ENCODE data around the gene HSD17B10.
"Not testable (repeated sequence)": the region's sequence is repeated elsewhere in the genome, so short reads cannot be mapped to it uniquely, and the experiment has no call there.

HSD17B10 gene

DNA sequence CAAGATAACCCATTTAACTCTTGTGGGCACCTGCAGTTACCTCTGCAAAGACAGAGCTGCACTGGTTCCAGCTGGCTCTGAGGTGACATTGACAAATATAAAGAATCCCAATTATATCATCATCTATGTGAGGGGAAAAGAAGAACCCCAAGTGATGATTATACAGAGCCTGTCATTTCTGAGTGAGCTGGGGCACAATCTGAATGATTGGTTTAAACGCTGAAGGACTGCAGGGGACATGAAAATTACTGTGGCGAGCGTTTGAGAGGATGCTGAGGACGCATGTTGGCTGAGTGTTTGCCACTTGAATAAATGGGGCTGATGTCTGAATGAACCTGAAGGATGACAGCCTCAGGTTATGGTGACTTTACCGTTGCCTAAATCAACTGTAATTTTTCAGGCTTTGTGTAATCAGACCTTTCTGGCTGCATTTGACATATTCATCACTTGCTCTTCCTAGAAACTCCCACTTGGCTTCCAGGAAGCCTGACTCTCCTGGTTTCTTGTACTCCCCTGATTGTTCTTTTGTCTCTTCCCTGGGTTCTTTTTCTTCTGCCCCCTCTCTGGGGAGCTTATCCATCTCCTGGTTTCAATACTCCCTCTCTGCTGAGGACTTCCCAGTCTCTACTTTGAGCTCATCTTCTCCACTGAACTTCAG is 4.1 kb upstream of the HSD17B10 start:
- no peak for DNase-seq (ENCODE audit: low read depth in 2 of 2, low spot score in 1 of 2)

DNA sequence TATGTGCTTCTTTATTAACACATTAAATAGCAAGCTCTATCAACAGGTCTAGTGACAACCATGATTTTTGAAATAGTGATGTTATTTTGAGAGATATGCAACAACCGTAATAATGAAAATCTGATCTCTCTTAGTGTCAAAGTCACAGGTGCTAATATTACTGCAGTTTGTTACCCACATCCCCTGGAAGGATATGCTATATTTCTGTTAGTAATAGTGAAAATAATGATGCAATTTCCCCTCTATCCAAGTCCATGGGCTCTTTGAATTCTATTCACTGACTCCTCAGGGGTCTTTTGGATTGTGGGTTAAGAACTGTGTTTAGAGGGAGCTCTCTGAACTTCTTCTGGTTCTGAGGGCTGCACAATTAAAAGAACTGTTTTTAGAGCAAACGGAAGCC is 3.0 kb upstream of the HSD17B10 start:
- DNase-seq (ENCODE audit: low read depth in 2 of 2, low spot score in 1 of 2) = no peak

DNA sequence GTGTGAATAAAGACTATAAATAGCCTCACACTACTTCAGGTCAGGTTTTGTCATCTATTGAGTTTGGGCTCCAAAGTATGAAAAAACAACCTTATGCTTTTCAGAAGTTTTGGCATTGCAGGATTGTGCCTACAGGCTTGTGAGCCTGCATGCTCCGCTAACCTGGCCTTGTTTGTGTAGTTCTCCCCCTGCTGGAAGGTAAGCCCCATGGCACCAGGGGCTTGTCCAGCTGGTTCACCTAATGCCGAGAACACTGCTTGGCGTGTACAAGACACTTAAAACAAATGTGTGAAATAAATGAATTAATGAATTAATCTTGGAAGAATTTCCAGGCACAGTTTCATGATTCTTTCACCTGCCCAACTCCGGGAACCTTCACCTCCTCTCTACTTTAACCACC is 1.8 kb upstream of the HSD17B10 start:
- no peak for DNase-seq (ENCODE audit: low read depth in 2 of 2, low spot score in 1 of 2)

DNA sequence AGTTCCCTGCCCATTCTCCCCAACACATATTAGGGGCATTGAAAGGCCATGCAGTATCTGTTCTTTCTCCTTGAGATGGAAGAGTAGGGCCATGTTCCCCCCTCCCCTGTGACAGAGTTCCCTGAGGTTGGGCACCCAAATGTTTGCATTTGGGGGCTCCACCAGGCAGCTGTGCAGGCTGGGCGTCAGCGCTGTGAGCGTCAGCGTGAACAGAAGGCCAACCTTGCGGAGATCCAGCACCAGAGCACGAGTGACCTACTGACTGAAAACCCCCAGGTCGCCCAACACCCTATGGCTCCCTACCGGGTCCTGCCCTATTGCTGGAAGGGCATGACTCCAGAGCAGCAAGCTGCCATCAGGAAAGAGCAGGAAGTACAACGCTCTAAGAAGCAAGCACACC is 3.9 kb downstream of the HSD17B10 start:
- DNase-seq (ENCODE audit: low read depth in 2 of 2, low spot score in 1 of 2) = no peak

DNA sequence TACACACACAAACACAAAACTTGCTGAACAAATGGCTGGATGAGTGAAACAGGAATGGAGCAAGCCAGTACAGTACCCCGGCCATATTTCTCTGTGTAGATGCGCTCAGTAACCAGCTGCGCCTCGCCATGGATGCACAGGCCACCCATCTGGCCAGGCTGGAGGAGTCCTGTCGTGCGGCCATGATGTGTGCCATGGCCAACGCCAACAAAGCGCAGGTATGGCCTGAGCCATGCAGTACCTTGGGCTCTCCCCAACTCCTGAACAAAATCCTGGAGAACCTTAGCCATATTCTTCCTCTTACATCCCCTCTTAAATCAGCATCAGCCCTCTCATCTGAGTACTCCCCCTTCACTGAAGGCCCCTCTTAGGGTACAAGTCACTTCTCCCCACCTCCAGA is 4.4 kb downstream of the HSD17B10 start:
- DNase-seq (ENCODE audit: low read depth in 2 of 2, low spot score in 1 of 2) = no peak

DNA sequence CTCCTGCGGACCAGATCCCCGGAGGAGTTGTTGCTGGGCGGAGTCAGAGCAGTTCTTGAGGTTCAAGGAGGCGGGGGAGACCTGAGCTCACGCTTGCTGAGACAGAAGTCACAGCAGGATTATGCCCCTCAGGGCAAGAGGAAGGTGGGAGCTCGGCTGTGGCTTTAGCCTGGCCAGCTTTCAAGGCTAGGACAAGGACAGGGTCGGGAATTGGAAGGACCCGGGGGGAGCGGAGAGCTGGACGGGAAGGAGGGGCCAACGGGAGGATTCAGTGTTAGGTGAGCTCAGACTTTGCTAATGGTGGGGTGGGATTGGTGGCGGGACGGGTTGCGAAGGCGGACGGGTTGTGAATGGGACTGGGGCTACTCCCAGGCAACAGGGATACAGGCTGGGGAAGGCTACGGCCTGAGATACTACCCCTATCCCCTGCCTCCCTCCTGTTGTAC is 11.3 kb downstream of the HSD17B10 start, which contains the start of gene RIBC1:
Gene RIBC1, plus strand, starts transcription at position 13 of the 446 bp plus-strand sequence. CDS start 3,404 bp downstream, outside the sequence.
- no peak for DNase-seq (ENCODE audit: low read depth in 2 of 2, low spot score in 1 of 2)

DNA sequence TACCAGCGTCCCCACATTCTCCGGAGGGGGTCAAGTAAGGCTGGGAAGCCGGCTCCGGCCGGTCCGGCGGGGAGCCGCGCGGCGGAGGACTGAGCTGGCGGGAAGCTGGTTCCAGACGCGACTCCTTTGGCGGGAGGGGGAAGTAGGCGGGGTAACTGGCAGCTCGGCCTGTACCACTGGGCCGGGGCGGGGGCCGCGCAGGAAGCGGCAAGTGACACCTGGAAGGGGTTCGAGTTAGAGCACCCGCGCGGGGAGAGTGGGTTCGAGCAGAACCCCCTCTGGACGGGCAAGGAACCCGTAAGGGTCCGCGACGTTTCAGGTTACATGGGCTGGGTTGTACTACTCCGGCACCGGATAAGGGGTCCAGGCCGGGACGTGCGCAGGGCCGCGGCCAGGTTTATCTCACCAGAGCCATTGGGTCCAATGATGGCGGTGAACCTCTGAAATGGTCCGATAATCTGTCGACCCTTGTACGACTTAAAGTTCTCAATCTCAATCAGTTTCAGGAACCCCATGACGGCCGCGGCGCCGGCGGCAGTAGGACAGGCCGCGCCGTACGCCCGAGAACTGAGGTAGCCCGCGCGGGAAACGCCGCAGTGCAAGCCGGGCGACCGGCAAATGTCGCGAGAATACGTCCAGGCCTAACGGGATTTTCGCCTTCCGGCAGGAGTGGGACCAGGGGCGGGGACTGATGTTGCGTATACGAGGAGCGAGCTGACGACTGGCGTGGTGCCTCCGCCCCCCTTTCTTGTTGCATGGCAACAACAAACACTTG is 11.9 kb downstream of the HSD17B10 start, which contains the start of gene SMC1A:
Gene SMC1A, minus strand, starts transcription at position 569 of the 775 bp plus-strand sequence. Its CDS starts 54 bp downstream, at position 515.
- peak; percentile 85 to 96 for DNase-seq (ENCODE audit: low read depth in 2 of 2, low spot score in 1 of 2)

DNA sequence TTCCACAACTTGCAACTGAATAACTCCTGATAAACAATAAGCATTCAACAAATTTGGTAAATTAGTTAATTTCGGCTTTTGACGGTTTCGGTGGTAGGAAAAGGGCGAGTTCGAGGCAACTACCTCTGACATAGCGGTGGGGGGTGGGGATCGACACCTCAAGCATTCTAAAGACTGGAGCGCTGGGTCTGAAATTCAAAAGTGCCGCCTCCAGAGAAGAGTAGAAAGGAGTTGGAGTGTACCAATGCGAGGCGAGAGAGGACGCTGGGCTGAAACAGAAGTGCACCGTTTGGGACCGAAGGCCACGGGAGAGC is 12.4 kb downstream of the HSD17B10 start:
- DNase-seq (ENCODE audit: low read depth in 2 of 2, low spot score in 1 of 2) = no peak

DNA sequence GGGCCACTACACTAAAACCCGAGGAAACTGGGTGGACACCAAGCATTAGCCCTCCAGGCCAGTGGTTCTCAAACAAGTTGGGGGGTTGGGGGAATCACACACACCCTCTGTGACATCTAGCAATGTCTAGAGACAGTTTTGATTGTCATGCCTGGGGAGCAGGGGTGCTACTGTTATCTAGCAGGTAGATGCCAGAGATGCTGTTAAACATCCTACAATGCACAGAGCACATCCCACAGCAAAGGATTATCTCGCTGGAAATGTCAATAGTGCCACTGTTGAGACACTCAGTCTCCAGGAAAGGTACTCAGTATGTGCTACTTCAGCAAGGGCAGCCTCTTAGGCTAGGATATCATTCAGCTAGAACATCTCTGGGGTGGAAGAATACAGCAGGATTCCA is 13.0 kb downstream of the HSD17B10 start:
- no peak for DNase-seq (ENCODE audit: low read depth in 2 of 2, low spot score in 1 of 2)

DNA sequence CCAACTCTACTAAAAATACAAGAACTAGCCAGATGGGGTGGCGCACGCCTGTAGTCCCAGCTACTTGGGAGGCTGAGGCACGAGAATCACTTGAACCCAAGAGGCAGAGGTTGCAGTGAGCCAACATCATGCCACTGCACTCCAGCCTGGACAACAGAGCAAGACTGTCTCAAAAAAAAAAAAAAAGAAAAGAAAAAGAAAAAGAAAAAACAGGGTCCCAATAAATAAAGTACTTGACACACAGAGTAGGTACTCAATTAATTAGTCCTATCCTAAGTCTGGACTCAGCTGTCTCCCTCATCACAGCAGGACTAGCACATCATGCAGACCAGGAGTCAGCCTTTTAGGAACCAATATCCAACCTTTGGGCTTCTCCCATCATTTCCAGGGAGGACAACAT is 13.8 kb downstream of the HSD17B10 start:
- not testable (repeated sequence) for DNase-seq (ENCODE audit: low read depth in 2 of 2, low spot score in 1 of 2)

DNA sequence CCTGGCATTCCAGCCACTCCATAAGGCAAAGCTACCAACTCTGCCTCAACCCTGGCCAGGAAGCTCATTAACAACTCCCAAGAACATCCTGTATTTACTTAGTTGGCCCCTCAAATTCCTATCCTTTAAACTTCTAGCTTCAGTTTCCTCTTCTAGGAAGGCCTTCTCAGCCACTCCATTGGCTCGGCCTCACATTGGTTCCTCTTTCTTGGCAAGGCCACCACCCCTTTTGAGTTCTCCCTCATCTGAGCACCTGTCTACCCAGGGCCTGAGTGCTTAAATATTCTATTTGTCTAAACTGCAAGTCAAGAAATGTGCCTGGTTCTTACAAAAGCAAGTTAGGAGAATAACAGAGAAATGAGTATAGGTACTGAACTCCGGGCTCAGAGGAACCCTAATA is 21.7 kb downstream of the HSD17B10 start:
- DNase-seq (ENCODE audit: low read depth in 2 of 2, low spot score in 1 of 2) = no peak

DNA sequence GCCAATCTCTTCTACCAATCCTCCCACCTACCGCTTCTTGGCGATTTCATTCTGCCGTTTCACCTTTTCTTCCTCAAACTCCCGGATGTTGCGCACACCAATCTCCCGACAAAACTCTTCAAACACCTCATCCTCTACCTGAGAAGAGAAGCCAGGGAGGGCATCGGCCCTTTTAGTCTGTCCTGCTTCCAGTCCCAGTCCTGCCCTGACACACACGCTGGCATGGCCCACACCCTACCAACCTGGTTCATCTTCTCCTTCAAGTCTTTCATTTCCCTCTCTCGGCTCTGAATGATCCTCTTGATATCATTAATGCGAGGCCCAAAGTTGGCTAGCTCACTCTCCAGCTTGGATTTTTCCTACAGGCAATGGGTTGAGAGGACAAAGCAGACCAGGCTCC is 30.6 kb downstream of the HSD17B10 start:
- DNase-seq (ENCODE audit: low read depth in 2 of 2, low spot score in 1 of 2) = no peak

DNA sequence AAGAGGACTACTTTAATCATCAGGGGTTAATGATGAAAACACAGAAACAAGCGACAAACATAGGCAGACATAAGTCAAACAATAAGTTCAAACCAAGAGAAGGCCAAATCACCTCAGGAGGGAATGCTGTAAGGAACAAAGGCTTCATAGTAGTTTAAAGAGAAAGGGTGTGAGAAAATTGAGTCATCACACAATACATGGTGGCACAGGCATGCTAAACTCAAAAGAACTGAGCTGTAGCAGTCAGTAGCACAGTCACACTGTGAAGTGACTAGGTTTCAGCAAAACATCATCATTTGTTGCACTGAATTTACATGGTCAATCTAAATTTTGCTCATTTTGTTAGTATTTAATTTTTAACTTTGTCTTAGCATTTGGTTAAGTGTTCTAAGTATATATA is 36.0 kb downstream of the HSD17B10 start:
- DNase-seq (ENCODE audit: low read depth in 2 of 2, low spot score in 1 of 2) = no peak

DNA sequence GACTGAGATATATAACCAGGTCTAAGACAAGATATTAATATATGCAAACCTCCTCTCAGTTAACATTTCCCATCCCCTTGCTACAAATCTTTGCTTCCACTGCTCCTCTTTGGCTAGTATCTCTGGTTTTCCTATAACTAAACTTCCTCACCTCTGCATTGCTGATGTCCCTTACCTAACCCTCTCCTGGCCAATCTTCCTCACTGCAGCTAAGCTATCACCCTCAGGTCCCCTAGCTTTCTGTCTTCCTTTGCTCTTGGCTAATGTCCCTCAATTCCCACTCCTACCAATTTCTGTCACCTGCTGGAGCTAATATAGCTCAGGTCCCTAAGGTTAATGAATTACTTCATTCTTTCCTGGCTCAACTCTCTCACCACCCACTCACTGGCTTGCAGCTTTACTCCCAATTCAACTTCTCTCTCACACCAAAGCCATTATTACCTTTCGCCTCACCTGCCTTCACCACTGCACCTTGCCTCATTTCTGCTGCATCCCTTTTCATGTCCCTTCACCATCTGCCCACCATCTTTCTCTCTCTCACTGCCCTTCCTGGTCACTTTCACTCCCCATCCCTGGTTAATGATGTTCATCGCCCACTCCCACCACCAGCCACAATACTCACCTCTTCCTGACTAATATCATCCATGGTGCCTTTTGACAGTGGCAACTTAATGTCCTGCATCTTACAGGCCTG is 38.4 kb downstream of the HSD17B10 start:
- DNase-seq (ENCODE audit: low read depth in 2 of 2, low spot score in 1 of 2) = no peak

DNA sequence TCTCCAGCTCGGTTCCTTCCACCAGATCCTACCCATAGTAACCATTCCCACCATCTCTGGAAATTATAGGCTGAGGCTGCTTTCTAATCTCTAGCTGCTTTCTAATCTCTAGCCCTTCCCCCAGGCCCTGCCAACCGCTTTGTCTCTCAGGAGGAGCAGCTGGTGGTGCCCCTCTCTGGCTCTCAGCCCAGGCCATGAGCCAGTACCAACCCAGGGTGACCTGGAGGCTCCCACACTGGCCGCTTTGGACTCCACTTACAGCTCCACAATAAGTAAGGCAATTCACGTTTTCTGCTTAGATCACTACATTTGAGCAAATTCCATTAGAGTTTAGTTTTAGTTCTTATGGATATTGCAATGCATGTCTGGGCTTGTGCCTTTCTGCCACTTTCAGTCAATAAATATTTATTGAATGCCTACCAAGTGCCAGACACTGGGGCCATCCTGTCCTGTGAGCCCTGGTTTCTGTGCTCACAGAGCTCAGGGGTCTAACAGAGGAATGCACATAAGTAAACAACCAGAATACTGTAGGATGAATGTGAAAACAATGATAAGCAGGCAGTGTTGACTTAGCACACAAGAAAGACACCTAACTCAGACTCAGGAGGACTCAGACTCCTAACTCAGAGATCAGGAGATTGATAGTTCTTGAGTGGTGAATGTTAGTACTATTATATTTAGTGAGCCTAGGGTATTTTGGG is 50.6 kb downstream of the HSD17B10 start:
- no peak for DNase-seq (ENCODE audit: low read depth in 2 of 2, low spot score in 1 of 2)

Data from stimulated activated CD8-positive, alpha-beta memory T cell treated with anti-CD3 and anti-CD28 coated beads, Interleukin-4, amount 100 ng/mL, for 4 hours (primary cell).